Measurements from ENCODE around the gene PRR11. TPM values are rescaled to one million over a fixed set of nuclear protein-coding genes. Genes with fewer than 3 reads are reported as not detected.

PRR11 gene
- total and polyA plus RNA-seq, 2 of the 4 experiments (the other 2 are of a cell fraction) = 8.6 to 24.0 TPM

DNA sequence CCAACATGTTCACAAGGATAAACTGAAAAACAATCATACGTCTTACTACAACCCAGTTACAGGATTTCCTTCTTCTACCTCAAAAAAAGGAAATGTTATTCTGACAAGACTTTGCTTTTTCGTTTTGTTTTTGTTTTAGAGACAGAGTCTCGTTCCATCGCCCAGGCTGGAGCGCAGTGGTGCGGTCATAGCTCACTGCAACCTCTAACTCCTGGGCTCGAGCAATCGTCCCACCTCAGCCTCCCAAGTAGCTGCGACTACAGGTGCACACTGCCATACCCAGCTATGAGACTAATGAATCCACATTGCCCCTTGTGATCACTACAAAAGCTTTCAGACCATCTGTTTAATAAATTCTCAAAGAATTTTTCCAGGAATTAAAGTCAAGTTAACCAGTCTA, 40.1 kb upstream of the PRR11 start:
- ATAC-seq (ENCODE audit: low read depth) (no peak), DNase-seq (no peak)
- Histone ChIP-seq H3K4me3 (ENCODE audit: insufficient read depth, low read depth, low read length) (no peak overlapping the region), H3K4me1 (ENCODE audit: control insufficient read depth, insufficient read depth, low read length) (no peaks in the 10 kb centered on the region), H3K27me3 (ENCODE audit: control insufficient read depth, insufficient read depth, low read length) (no peaks in the 10 kb centered on the region), H2BK120ac (ENCODE audit: low read depth, low read length) (no peak overlapping the region), H3K4ac (ENCODE audit: low read depth, low read length) (no peak overlapping the region), H2BK5ac (ENCODE audit: low read depth, low read length, poor library complexity, severe bottlenecking) (no peak overlapping the region), H3K36me3 (ENCODE audit: control insufficient read depth, insufficient read depth, low read length) (peaks cover 7% of the 10 kb centered on the region), H3K56ac (ENCODE audit: extremely low read depth, insufficient read depth, low read length) (no peak overlapping the region), H3K9ac (ENCODE audit: low read depth, low read length) (no peak overlapping the region), H4K8ac (ENCODE audit: low read depth in 2 of 2, low read length in 2 of 2) (no peak overlapping the region), H2AFZ (replicated peaks; ENCODE audit: low read length, poor library complexity) (no peak overlapping the region), H3K9me1 (ENCODE audit: insufficient read depth, low read length) (peaks cover 4% of the 10 kb centered on the region; the same call in 1 of the 2 replicates), H3K4me2 (ENCODE audit: low read depth, low read length) (no peak overlapping the region), H3K79me1 (ENCODE audit: low read depth in 1 of 2, low read length in 2 of 2) (peaks cover 15 to 29% of the 10 kb centered on the region in 2 experiments; a peak in 3 of 4 replicates), H3K9me3 (ENCODE audit: control insufficient read depth, insufficient read depth, low read length) (no peaks in the 10 kb centered on the region), H2AK5ac (ENCODE audit: low read depth, low read length) (no peak overlapping the region), H3K14ac (replicated peaks; ENCODE audit: low read depth, low read length) (no peak overlapping the region), H2BK15ac (ENCODE audit: low read depth, low read length) (no peak overlapping the region), H2AK9ac (replicated peaks; ENCODE audit: low read depth, low read length, poor library complexity) (no peak overlapping the region), H4K20me1 (ENCODE audit: insufficient read depth, low read length) (no peaks in the 10 kb centered on the region), H2BK20ac (ENCODE audit: low read depth, low read length) (no peak overlapping the region), H3K23ac (ENCODE audit: low read depth, low read length) (no peak overlapping the region), H3K27ac (ENCODE audit: insufficient read depth, low read length) (no peak overlapping the region), H4K91ac (ENCODE audit: insufficient read depth, low read depth, low read length) (no peak overlapping the region), H3K18ac (ENCODE audit: low read depth, low read length) (no peak overlapping the region), H4K5ac (ENCODE audit: low read depth, low read length) (no peak overlapping the region)
- in situ Hi-C loops (cut with MboI; ENCODE audit: low sequenced_read_pairs) (no loop called here), intact Hi-C loops (cut with micrococcal nuclease) (no loop called here), dilution Hi-C loops (cut with HindIII; ENCODE audit: low sequenced_read_pairs, unreplicated experiment) (no loop called here)
- TF ChIP-seq RCOR1 (IDR thresholded peaks at IDR 0.05; ENCODE audit: insufficient replicate concordance, low read length) = no peak
- no peak for TF ChIP-seq MAZ (IDR thresholded peaks at IDR 0.05; ENCODE audit: borderline replicate concordance, low read depth, low read length)
- TF ChIP-seq CEBPB (IDR thresholded peaks at IDR 0.05; ENCODE audit: low read depth, low read length) = no peak
- TF ChIP-seq SMC3 (IDR thresholded peaks at IDR 0.05; ENCODE audit: low read depth, low read length) = no peak
- WGBS, 2 experiments (ENCODE audit: extremely low coverage in 2 of 2, insufficient read length in 1 of 2) = 100% methylated on average over 8 of the region's 9 CpGs; no CpG with 5 or more reads in 1 of the 2 experiments
- POLR2A ChIA-PET (ENCODE audit: unreplicated experiment) = no interaction called here
- CTCF ChIA-PET = interaction anchor here (0.5 kb wide), 1 partner anchor 9 kb away, joined by 4 read pairs; no protein-coding TSS in a partner anchor
- BruUV-seq (replicated peaks) = no TSS peak
